GM06990 (cell line): ENCODE results near the gene MAP3K20.

Experiments
- DNase-seq: peaks from one replicate; pipeline ENCODE4 v3.0.0-alpha.2; 2011; ENCODE audit not compliant: insufficient read length; ENCODE audit errors: extremely low read depth
- H3K27me3 ChIP-seq: replicated peaks from 2 replicates; pipeline ENCODE4 v1.6.0; 2011; ENCODE audit warnings: low read length; ENCODE audit not compliant: control insufficient read depth, insufficient read depth
- H3K36me3 ChIP-seq: 2 replicates; pipeline ENCODE4 v1.5.1; 2011; ENCODE audit warnings: low read length; ENCODE audit not compliant: control insufficient read depth, insufficient read depth
- H3K4me3 ChIP-seq: replicated peaks from 2 replicates; pipeline ENCODE4 v1.5.1; 2011; ENCODE audit warnings: low read depth, mild to moderate bottlenecking, control low read depth, low read length
- CTCF ChIP-seq: IDR thresholded peaks from 2 replicates; pipeline ENCODE4 v1.5.1; 2011; ENCODE audit warnings: low read length, control low read depth, mild to moderate bottlenecking, inconsistent platforms; ENCODE audit not compliant: insufficient read depth, poor library complexity, severe bottlenecking

MAP3K20 gene

GRCh38 chr2:173223871-173224270, 148.2 kb downstream of the MAP3K20 start:
- H3K36me3 ChIP-seq, result no peaks in the 10 kb centered on the region
- no peak overlapping the region for H3K4me3 ChIP-seq
- DNase-seq, result no peak
- H3K27me3 ChIP-seq, result no peaks in the 10 kb centered on the region
- TF ChIP-seq CTCF, result no peak

DNA sequence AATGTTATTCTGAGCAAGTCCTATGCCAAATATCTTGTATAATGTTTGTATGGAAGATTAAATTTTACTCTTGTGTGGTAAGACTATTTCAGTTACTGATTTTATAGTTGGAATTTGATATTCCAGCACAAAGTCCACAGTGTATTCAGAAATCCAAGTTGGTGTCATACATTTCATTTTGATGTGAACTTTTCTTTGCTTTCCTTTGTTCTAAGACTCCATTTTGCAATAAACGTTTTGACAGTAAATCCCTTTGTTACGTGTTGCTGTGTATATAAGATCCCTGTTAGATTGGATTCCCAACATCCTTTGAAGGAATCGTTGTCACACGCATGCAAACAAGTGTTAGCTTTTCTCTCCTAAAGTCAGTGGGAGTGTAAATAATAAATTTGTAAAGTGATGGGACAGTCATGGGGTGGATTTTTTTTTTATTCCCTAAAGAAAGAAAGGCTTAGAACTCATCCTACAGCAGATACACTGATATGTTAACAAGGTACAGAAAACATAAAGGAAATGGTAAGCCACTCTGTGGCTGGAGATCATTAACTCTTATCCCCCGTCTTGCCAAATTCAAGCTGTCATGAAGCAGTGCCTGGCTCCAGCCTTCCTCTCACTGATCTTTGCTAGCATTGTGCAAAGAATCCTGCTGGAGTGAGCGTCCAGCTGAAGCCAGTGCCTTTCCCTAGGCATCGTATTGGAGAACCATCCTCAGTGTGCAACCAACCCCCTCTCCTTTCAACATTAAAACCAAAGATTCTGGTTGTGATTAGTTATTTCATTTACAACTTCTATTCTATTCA, 151.5 kb downstream of the MAP3K20 start:
- Histone ChIP-seq H3K27me3 (no peaks in the 10 kb centered on the region), H3K36me3 (no peaks in the 10 kb centered on the region), H3K4me3 (no peak overlapping the region)
- no peak for DNase-seq
- no peak for TF ChIP-seq CTCF

- TF ChIP-seq CTCF, result no peak
- DNase-seq, result no peak
- Histone ChIP-seq H3K27me3 (no peaks in the 10 kb centered on the region), H3K4me3 (no peak overlapping the region), H3K36me3 (no peaks in the 10 kb centered on the region; the same call in 1 of the 2 replicates)
Measured at GRCh38 chr2:173229086-173229485, 153.4 kb downstream of the MAP3K20 start.

- Histone ChIP-seq H3K27me3 (no peaks in the 10 kb centered on the region), H3K4me3 (no peak overlapping the region), H3K36me3 (no peaks in the 10 kb centered on the region; the same call in 1 of the 2 replicates)
- no peak for DNase-seq
- TF ChIP-seq CTCF, result no peak
Measured at GRCh38 chr2:173230181-173230580, 154.5 kb downstream of the MAP3K20 start.

DNA sequence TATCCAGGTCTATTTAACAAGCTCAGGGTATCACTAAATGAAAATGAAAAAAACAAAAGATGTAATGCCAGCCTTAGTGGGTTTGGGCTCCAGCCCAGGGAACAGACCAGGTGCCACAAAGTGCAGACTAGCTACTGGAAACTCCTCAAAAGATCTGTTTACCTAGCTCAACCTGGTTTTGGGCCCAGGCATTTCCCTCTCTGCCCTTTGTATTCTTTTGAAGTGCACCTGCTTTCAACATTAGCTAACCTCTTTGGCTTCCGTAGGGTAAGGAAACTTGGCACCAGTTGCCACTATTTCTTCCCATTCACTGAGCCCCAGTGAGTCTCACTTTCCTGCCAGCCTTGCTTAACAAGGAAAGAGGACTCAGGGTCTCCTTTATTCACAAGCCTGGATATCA, 155.4 kb downstream of the MAP3K20 start:
- Histone ChIP-seq H3K27me3 (no peaks in the 10 kb centered on the region), H3K4me3 (no peak overlapping the region), H3K36me3 (no peaks in the 10 kb centered on the region; the same call in 1 of the 2 replicates)
- no peak for DNase-seq
- TF ChIP-seq CTCF, result no peak

GRCh38 chr2:173231465-173231864, 155.8 kb downstream of the MAP3K20 start:
- no peak for DNase-seq
- no peaks in the 10 kb centered on the region for H3K27me3 ChIP-seq

More at GRCh38 chr2:173231465-173231864, 155.8 kb downstream of the MAP3K20 start:
- Histone ChIP-seq H3K36me3 (no peaks in the 10 kb centered on the region; the same call in 1 of the 2 replicates), H3K4me3 (no peak overlapping the region)
- TF ChIP-seq CTCF, result no peak
